Mucosa of rectum (tissue), 2 donors: ENCODE data around the gene C3orf33.
"Not testable (repeated sequence)": the region's sequence is repeated elsewhere in the genome, so short reads cannot be mapped to it uniquely, and the experiment has no call there.

Experiments
- H3K27ac ChIP-seq, 2 donors: one replicate each; pipeline ENCODE4 v1.7.0; 2013; ENCODE audit warnings: inconsistent platforms in 2 of 2, low read depth in 2 of 2, low read length in 2 of 2
- H3K27me3 ChIP-seq, 2 donors: one replicate each; pipeline ENCODE4 v1.7.0; 2013; ENCODE audit warnings: low read length in 2 of 2; ENCODE audit not compliant: control insufficient read depth in 2 of 2, insufficient read depth in 2 of 2
- H3K36me3 ChIP-seq, 2 donors: one replicate each; pipeline ENCODE4 v1.7.0; 2013; ENCODE audit warnings: low read length in 2 of 2; ENCODE audit not compliant: control insufficient read depth in 2 of 2, insufficient read depth in 2 of 2
- H3K4me1 ChIP-seq, 2 donors: one replicate each; pipeline ENCODE4 v1.7.0; 2013; ENCODE audit warnings: low read length in 2 of 2, mild to moderate bottlenecking in 1 of 2; ENCODE audit not compliant: control insufficient read depth in 2 of 2, insufficient read depth in 2 of 2
- H3K4me3 ChIP-seq, 2 donors: one replicate each; pipeline ENCODE4 v1.7.0; 2013; ENCODE audit warnings: low read length in 2 of 2
- H3K9ac ChIP-seq, 2 donors: one replicate each; pipeline ENCODE4 v1.7.0; 2013; ENCODE audit warnings: low read length in 2 of 2, low read depth in 1 of 2, mild to moderate bottlenecking in 1 of 2
- H3K9me3 ChIP-seq, 2 donors: one replicate each; pipeline ENCODE4 v1.7.0; 2013; ENCODE audit warnings: low read length in 2 of 2; ENCODE audit not compliant: control insufficient read depth in 2 of 2
- donor health status: healthy.
- donor health status: Normal muscosa, but diverticular disease.

C3orf33 gene

GRCh38 chr3:155828490-155829098, 22.5 kb upstream of the C3orf33 start:
- H3K27me3 ChIP-seq, H3K9ac ChIP-seq, H3K4me3 ChIP-seq, H3K4me1 ChIP-seq, H3K9me3 ChIP-seq, H3K27ac ChIP-seq: not testable (repeated sequence)
- H3K36me3 ChIP-seq = peaks cover 12 to 17% of the 10 kb centered on the region in 2 donors

GRCh38 chr3:155815030-155815545, 9.0 kb upstream of the C3orf33 start:
- H3K36me3 ChIP-seq = no peaks in the 10 kb centered on the region
- no peak overlapping the region for H3K9ac ChIP-seq
- no peaks in the 10 kb centered on the region for H3K9me3 ChIP-seq
- H3K27me3 ChIP-seq = no peaks in the 10 kb centered on the region
- no peak overlapping the region for H3K27ac ChIP-seq
- H3K4me1 ChIP-seq = no peaks in the 10 kb centered on the region
- no peak overlapping the region for H3K4me3 ChIP-seq

- H3K4me1 ChIP-seq, H3K4me3 ChIP-seq, H3K36me3 ChIP-seq, H3K9ac ChIP-seq, H3K27me3 ChIP-seq, H3K27ac ChIP-seq, H3K9me3 ChIP-seq: not testable (repeated sequence)
These were observed 7.1 kb upstream of the C3orf33 start for GRCh38 chr3:155813224-155813623.

- Histone ChIP-seq H3K27ac (no peak overlapping the region), H3K27me3 (no peaks in the 10 kb centered on the region), H3K4me3 (no peak overlapping the region), H3K9ac (no peak overlapping the region), H3K9me3 (no peaks in the 10 kb centered on the region), H3K36me3 (no peaks in the 10 kb centered on the region), H3K4me1 (peaks cover 0 to 4% of the 10 kb centered on the region in 2 donors)
These were observed 3.1 kb upstream of the C3orf33 start for GRCh38 chr3:155809181-155809580.

GRCh38 chr3:155807823-155808222, 1.7 kb upstream of the C3orf33 start:
- no peak overlapping the region for H3K9ac ChIP-seq
- H3K27me3 ChIP-seq = no peaks in the 10 kb centered on the region
- H3K9me3 ChIP-seq = no peaks in the 10 kb centered on the region
- H3K36me3 ChIP-seq = no peaks in the 10 kb centered on the region
- peaks cover 0 to 4% of the 10 kb centered on the region in 2 donors for H3K4me1 ChIP-seq
- no peak overlapping the region for H3K4me3 ChIP-seq
- no peak overlapping the region for H3K27ac ChIP-seq

- Histone ChIP-seq H3K27me3 (no peaks in the 10 kb centered on the region), H3K36me3 (no peaks in the 10 kb centered on the region), H3K4me1 (peaks cover 0 to 4% of the 10 kb centered on the region in 2 donors), H3K9ac (peak overlapping the region; percentile 75 to 78), H3K4me3 (peak overlapping the region; percentile 75 to 80), H3K9me3 (no peaks in the 10 kb centered on the region), H3K27ac (peak overlapping the region in 1 of 2 donors; percentile 10)
These were observed 775 bp downstream of the C3orf33 start for GRCh38 chr3:155805204-155805801.

GRCh38 chr3:155804323-155804722, 1.8 kb downstream of the C3orf33 start:
- Histone ChIP-seq H3K4me1 (peaks cover 0 to 4% of the 10 kb centered on the region in 2 donors), H3K9ac (no peak overlapping the region), H3K36me3 (no peaks in the 10 kb centered on the region), H3K9me3 (no peaks in the 10 kb centered on the region), H3K27ac (no peak overlapping the region), H3K4me3 (no peak overlapping the region), H3K27me3 (no peaks in the 10 kb centered on the region)

- no peaks in the 10 kb centered on the region for H3K4me1 ChIP-seq
- H3K9ac ChIP-seq = no peak overlapping the region
- H3K9me3 ChIP-seq = no peaks in the 10 kb centered on the region
- H3K27ac ChIP-seq = no peak overlapping the region
- H3K36me3 ChIP-seq = no peaks in the 10 kb centered on the region
- H3K27me3 ChIP-seq = no peaks in the 10 kb centered on the region
- no peak overlapping the region for H3K4me3 ChIP-seq
These were observed 13.5 kb downstream of the C3orf33 start for GRCh38 chr3:155792532-155792931.

- Histone ChIP-seq H3K36me3 (no peaks in the 10 kb centered on the region), H3K9ac (no peak overlapping the region), H3K9me3 (no peaks in the 10 kb centered on the region), H3K27me3 (no peaks in the 10 kb centered on the region), H3K27ac (no peak overlapping the region), H3K4me1 (no peaks in the 10 kb centered on the region), H3K4me3 (no peak overlapping the region)
These were observed 14.9 kb downstream of the C3orf33 start for GRCh38 chr3:155791190-155791589.

- no peaks in the 10 kb centered on the region for H3K9me3 ChIP-seq
- H3K36me3 ChIP-seq = no peaks in the 10 kb centered on the region
- H3K4me1 ChIP-seq = no peaks in the 10 kb centered on the region
- H3K27me3 ChIP-seq = no peaks in the 10 kb centered on the region
- H3K9ac ChIP-seq = no peak overlapping the region
- no peak overlapping the region for H3K27ac ChIP-seq
- H3K4me3 ChIP-seq = no peak overlapping the region
These were observed 15.7 kb downstream of the C3orf33 start for GRCh38 chr3:155790272-155790925.
